Suprapubic skin (tissue), 4 donors: Measurements from ENCODE around the gene MTAP. TPM values are rescaled to one million over a fixed set of nuclear protein-coding genes. Genes with fewer than 3 reads are reported as not detected.

Experiments
- DNase-seq, 2 donors: peaks; one replicate each; pipeline ENCODE4 v3.0.0-alpha.2; 2019; ENCODE audit warnings: low spot score in 2 of 2
- H3K27ac ChIP-seq: fragments of 200-600 bp; sonication (generic); one replicate; pipeline ENCODE4 v1.5.1; 2019
- H3K27me3 ChIP-seq: fragments of 200-600 bp; sonication (generic); one replicate; pipeline ENCODE4 v1.5.1; 2019
- H3K36me3 ChIP-seq: fragments of 200-600 bp; sonication (generic); one replicate; pipeline ENCODE4 v1.5.1; 2019
- H3K4me1 ChIP-seq: fragments of 200-600 bp; sonication (generic); one replicate; pipeline ENCODE4 v1.5.1; 2019
- H3K4me3 ChIP-seq: fragments of 200-600 bp; sonication (generic); one replicate; pipeline ENCODE4 v1.5.1; 2019; ENCODE audit warnings: mild to moderate bottlenecking
- H3K9me3 ChIP-seq: fragments of 200-600 bp; sonication (generic); one replicate; pipeline ENCODE4 v1.5.1; 2019
- EP300 ChIP-seq: sonication (generic); formaldehyde crosslinking; IDR thresholded peaks from one replicate; pipeline ENCODE4 v1.6.1; 2017; ENCODE audit warnings: antibody characterized with exemption
- POLR2A ChIP-seq, 2 donors: fragments of 450-650 bp; IDR thresholded peaks; one replicate each; pipeline ENCODE4 v1.6.1; 2017; ENCODE audit warnings: antibody characterized with exemption in 2 of 2, mild to moderate bottlenecking in 2 of 2, moderate library complexity in 2 of 2
- POLR2AphosphoS5 ChIP-seq, 3 donors: sonication (generic); formaldehyde crosslinking; IDR thresholded peaks; one replicate each; pipeline ENCODE4 v1.6.1; 2017; ENCODE audit warnings: antibody characterized with exemption in 3 of 3
- WGBS: methylation state at CpG from one replicate; pipeline ENCODE4 v1.1.5; 2018; 5-methylcytosine and 5-hydroxymethylcytosine counted together
- total RNA-seq, 4 donors: library from RNA; depleted of rRNA; stranded (reverse); fragments of >200 nt; gene quantifications; one replicate each; pipeline ENCODE4 v1.1.0, GENCODE V29; 2016
- TF ChIP-seq, protein P1 (sequence below), 2 donors: fragments of 200-600 bp in 1 of 2; fragments of 450-650 bp in 1 of 2; sonication (generic) in 1 of 2; IDR thresholded peaks; one replicate each; pipeline ENCODE4 v1.5.1; 2016 to 2019; ENCODE audit warnings: antibody characterized with exemption in 2 of 2, mild to moderate bottlenecking in 1 of 2, moderate library complexity in 1 of 2

Gene MTAP
- total RNA-seq, 4 donors from 2014 or later, result 15.2 to 24.9 (median 22.1) TPM

DNA sequence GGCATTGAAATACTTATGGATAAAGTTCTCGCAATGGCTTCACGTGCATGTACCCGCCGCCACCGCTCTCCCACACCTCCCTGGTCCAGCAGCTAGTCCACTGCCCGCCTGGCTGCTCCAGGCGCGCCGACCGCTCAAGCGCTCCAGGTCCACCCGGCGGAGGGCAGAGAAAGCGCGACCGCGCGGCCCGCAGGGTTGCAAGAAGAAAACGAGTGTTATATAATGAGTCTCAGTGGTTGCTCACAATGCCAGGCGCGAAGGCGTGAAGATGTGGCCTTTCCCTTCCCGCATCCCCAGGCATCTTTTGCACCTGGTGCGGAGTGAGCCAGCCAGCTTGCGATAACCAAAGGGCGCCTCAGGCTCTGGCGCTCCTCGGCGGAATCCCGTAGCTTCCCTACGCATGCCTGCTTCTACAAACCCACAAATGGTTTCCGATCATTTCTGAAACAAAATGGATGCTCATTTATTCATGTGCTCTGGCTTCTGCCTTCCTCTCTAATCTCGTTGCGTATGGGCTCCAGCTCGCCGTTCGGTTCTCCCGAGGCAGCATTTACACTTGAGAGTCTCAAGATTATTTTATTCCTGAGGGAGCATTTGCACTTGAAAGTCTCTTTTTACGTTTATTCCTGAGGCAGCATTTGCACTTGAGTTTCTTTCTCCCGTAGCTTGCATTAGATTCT, 166.0 kb downstream of the MTAP start:
- TF ChIP-seq POLR2AphosphoS5 (IDR thresholded peaks at IDR 0.05) (no peak), EP300 (no peak), POLR2A (IDR thresholded peaks at IDR 0.05) (no peak)
- TF ChIP-seq, protein P1, sequence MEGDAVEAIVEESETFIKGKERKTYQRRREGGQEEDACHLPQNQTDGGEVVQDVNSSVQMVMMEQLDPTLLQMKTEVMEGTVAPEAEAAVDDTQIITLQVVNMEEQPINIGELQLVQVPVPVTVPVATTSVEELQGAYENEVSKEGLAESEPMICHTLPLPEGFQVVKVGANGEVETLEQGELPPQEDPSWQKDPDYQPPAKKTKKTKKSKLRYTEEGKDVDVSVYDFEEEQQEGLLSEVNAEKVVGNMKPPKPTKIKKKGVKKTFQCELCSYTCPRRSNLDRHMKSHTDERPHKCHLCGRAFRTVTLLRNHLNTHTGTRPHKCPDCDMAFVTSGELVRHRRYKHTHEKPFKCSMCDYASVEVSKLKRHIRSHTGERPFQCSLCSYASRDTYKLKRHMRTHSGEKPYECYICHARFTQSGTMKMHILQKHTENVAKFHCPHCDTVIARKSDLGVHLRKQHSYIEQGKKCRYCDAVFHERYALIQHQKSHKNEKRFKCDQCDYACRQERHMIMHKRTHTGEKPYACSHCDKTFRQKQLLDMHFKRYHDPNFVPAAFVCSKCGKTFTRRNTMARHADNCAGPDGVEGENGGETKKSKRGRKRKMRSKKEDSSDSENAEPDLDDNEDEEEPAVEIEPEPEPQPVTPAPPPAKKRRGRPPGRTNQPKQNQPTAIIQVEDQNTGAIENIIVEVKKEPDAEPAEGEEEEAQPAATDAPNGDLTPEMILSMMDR (IDR thresholded peaks at IDR 0.05), result no peak
- no peak overlapping the region for H3K4me3 ChIP-seq
- H3K27me3 ChIP-seq, result peaks cover 99% of the 10 kb centered on the region
- no peaks in the 10 kb centered on the region for H3K9me3 ChIP-seq
- peak in 1 of 2 donors; percentile 65 for DNase-seq
- no peaks in the 10 kb centered on the region for H3K36me3 ChIP-seq
- H3K4me1 ChIP-seq, result peaks cover 37% of the 10 kb centered on the region
- no peak overlapping the region for H3K27ac ChIP-seq
- WGBS, result 11% methylated on average over 38 of the region's 41 CpGs

DNA sequence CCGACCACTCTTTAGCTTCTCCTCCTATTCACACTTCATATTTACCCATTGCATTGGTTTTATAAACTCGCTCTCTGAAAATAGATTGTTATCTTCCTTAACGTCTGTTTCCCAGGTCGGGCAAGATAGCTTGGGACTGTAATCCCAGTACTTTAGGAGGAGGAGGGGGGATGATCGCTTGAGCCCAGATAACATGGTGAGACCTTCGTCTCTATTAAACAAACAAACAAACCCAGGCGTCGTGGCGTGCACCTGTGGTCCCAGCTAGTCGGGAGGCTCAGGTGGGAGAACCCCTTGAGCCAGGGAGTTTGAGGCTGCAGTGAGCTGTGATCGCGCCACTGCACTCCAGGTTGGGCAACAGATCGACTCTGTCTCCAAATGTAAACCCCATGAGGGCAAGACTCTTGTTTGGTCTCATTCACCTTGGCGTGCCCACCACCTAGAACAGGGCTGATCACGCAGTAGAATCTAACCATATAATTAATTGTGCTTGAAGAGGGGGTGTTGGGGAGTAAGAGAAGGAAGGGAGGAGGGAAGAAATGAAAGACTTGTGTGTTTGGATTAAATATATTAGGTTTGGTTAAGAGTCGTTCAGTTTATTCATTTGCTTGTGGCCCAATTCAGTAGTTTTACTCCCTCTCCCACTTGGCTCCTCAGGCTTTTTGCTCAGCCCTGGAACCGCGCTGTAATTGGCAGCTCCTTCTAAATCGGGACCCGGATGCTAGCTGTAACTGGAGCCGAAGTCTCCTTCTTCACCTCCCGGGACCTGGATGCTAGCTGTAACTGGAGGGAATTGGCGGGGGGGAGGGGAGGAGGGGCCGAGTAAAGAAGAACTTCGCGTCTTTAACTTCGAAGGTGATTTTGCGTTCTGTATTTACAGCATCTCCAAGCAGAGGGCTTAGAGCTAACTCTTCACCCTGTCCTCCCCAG, 166.8 kb downstream of the MTAP start:
- no peak for TF ChIP-seq POLR2A (IDR thresholded peaks at IDR 0.05)
- no peak for TF ChIP-seq EP300
- TF ChIP-seq, protein P1 (IDR thresholded peaks at IDR 0.05), result no peak
- TF ChIP-seq POLR2AphosphoS5 (IDR thresholded peaks at IDR 0.05), result no peak
- 11% methylated on average over 28 of the region's 28 CpGs for whole genome bisulfite sequencing
- Histone ChIP-seq H3K4me1 (peaks cover 41% of the 10 kb centered on the region), H3K36me3 (no peaks in the 10 kb centered on the region), H3K4me3 (no peak overlapping the region), H3K27me3 (peaks cover 99% of the 10 kb centered on the region), H3K27ac (no peak overlapping the region), H3K9me3 (no peaks in the 10 kb centered on the region)
- DNase-seq, result no peak

DNA sequence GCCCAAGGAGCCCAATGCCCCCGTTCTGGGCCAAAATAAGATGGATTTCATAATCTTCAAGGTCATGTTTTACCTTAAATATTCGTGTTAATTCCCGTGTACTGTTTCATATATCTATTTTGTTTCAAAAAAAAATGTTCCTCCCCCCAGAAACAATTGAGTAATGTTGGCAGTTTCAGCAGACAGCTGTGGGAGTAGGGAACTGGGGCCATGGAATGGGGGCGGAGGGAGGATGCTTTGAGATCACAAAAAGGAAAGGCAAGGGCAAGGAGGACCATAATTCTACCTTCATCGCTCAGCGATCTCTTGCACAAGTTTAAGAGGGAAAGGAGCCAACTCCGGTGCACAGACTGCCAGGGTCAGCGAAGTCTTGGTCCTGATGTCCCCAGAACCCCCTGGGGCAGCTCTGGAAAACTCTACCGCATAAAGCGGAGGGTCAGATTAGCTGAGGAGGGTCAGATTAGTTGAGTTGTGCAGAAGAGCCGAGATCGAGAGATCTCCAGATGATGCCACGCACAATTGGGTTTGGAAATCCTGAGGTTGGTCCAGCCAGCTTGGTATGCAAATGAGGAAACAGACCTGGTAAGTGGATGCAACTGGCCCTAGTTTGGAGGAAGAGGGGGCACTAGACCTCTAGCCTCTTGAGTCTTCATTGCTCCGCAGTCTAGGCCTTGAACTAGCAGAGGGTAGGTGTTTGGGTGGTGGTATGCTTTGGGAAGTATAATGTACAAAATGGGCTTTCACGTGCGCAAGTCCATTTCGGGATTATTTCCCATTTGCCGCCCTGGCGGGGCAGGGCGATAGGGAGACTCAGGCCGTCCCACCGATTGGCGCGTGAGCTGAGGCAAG, 167.7 kb downstream of the MTAP start:
- H3K9me3 ChIP-seq, result no peaks in the 10 kb centered on the region
- no peaks in the 10 kb centered on the region for H3K36me3 ChIP-seq
- H3K4me1 ChIP-seq, result peaks cover 46% of the 10 kb centered on the region
- DNase-seq, result no peak
- TF ChIP-seq POLR2A (IDR thresholded peaks at IDR 0.05), result no peak
- 19% methylated on average over 23 of the region's 24 CpGs for WGBS
- no peak overlapping the region for H3K4me3 ChIP-seq
- H3K27me3 ChIP-seq, result peaks cover 100% of the 10 kb centered on the region
- no peak overlapping the region for H3K27ac ChIP-seq

DNA sequence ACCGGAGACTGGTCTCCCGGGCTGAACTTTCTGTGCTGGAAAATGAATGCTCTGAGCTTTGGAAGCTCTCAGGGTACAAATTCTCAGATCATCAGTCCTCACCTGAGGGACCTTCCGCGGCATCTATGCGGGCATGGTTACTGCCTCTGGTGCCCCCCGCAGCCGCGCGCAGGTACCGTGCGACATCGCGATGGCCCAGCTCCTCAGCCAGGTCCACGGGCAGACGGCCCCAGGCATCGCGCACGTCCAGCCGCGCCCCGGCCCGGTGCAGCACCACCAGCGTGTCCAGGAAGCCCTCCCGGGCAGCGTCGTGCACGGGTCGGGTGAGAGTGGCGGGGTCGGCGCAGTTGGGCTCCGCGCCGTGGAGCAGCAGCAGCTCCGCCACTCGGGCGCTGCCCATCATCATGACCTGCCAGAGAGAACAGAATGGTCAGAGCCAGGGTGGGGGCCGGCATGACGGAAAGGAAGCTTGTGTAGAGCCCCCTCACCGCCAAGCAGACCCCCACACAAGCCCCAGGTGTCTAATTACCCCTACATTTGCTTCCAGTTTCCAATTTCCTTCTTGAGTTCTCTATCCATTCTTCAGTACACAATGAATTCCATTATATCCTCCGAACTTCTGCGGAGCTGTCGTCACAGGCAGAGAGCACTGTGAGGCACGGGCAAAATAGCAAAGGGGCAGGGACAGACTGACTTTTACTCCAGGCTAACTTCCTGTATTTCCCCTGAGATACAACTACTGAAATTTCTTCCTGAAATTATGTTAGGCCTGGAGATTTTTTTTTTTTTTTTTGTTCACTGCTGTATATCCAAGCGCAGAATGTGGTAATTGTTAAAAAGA, 168.6 kb downstream of the MTAP start:
- Histone ChIP-seq H3K9me3 (no peaks in the 10 kb centered on the region), H3K4me1 (peaks cover 44% of the 10 kb centered on the region), H3K36me3 (no peaks in the 10 kb centered on the region), H3K27me3 (peaks cover 100% of the 10 kb centered on the region), H3K4me3 (no peak overlapping the region), H3K27ac (no peak overlapping the region)
- no peak for TF ChIP-seq EP300
- TF ChIP-seq, protein P1 (IDR thresholded peaks at IDR 0.05), result no peak
- no peak for TF ChIP-seq POLR2A (IDR thresholded peaks at IDR 0.05)
- no peak for TF ChIP-seq POLR2AphosphoS5 (IDR thresholded peaks at IDR 0.05)
- WGBS, result 9% methylated on average over 9 of the region's 45 CpGs
- DNase-seq, result no peak

DNA sequence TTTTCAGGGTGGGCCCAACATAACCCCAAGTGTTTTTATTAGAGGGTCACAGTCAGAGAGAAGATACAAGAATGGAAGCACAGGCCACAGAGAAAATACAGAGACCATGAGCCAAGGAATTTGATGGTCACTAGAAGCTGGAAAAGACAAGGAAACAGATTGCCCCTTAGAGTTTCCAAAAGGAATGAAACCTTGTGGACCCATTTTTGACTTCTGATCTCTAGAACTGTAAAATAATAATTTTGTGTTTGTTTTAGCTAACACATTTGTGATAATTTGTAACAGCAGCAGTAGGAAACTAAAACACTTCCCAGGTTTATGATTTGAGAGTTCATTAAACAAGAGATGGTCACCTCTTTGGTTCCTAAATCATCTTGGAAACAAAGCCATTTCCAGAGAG, 169.9 kb downstream of the MTAP start:
- Histone ChIP-seq H3K4me3 (no peak overlapping the region), H3K9me3 (no peaks in the 10 kb centered on the region), H3K36me3 (no peaks in the 10 kb centered on the region), H3K27me3 (peaks cover 100% of the 10 kb centered on the region), H3K27ac (no peak overlapping the region), H3K4me1 (peaks cover 42% of the 10 kb centered on the region)
- no peak for TF ChIP-seq EP300
- TF ChIP-seq, protein P1 (IDR thresholded peaks at IDR 0.05), result no peak
- no peak for TF ChIP-seq POLR2A (IDR thresholded peaks at IDR 0.05)
- no peak for TF ChIP-seq POLR2AphosphoS5 (IDR thresholded peaks at IDR 0.05)
- DNase-seq, result no peak
